Panc1 (cell line): Measurements from ENCODE around the gene FAM83F.

Experiments
- POLR2AphosphoS5 ChIP-seq: IDR thresholded peaks from 2 replicates; pipeline ENCODE4 v1.6.1; 2012; ENCODE audit warnings: mild to moderate bottlenecking, low read depth, low read length, moderate library complexity
- SIN3A ChIP-seq: IDR thresholded peaks from 2 replicates; pipeline ENCODE4 v1.6.1; 2012; ENCODE audit warnings: low read depth, mild to moderate bottlenecking, low read length, moderate library complexity, borderline replicate concordance; ENCODE audit not compliant: insufficient read depth
- TF ChIP-seq, protein P1 (sequence below): fragments of 450-650 bp; IDR thresholded peaks from 2 replicates; pipeline ENCODE4 v1.5.1; 2017; ENCODE audit warnings: mild to moderate bottlenecking
- TF ChIP-seq, protein P2 (sequence below), 2 experiments: IDR thresholded peaks; 2 replicates each; pipeline ENCODE4 v1.6.1; 2011 to 2012; ENCODE audit warnings: low read depth in 2 of 2, control low read depth in 1 of 2, low read length in 1 of 2, mild to moderate bottlenecking in 1 of 2, moderate library complexity in 1 of 2; ENCODE audit not compliant: insufficient read depth in 1 of 2

DNA sequence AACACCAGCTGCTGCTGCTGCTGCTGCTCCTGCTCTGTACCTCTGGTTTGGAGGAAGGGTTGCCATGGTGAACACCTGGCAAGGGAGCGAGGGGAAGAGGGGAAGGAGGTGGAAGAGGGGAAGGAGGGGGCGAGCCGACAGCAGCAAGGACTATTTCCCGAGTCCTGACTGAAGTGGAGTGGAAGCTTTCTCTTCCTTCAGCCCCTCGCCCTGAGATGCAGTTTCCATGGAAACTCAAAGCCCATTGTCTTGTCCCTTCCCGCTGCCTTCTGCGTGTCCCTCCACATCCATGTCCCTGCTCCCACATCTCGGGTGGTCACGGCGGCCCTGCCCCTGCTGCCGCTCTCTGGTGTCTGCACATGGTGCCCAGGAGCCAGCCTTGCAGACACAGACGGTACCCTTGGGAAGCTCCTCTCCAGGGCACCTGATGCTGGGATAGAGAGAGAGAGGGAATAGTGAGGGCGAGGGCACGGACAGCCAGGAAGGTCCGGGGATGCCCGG, 28.6 kb downstream of the FAM83F start:
- TF ChIP-seq, protein P1, sequence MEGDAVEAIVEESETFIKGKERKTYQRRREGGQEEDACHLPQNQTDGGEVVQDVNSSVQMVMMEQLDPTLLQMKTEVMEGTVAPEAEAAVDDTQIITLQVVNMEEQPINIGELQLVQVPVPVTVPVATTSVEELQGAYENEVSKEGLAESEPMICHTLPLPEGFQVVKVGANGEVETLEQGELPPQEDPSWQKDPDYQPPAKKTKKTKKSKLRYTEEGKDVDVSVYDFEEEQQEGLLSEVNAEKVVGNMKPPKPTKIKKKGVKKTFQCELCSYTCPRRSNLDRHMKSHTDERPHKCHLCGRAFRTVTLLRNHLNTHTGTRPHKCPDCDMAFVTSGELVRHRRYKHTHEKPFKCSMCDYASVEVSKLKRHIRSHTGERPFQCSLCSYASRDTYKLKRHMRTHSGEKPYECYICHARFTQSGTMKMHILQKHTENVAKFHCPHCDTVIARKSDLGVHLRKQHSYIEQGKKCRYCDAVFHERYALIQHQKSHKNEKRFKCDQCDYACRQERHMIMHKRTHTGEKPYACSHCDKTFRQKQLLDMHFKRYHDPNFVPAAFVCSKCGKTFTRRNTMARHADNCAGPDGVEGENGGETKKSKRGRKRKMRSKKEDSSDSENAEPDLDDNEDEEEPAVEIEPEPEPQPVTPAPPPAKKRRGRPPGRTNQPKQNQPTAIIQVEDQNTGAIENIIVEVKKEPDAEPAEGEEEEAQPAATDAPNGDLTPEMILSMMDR: no peak
- TF ChIP-seq POLR2AphosphoS5: no peak
- no peak for TF ChIP-seq SIN3A
- TF ChIP-seq, protein P2, sequence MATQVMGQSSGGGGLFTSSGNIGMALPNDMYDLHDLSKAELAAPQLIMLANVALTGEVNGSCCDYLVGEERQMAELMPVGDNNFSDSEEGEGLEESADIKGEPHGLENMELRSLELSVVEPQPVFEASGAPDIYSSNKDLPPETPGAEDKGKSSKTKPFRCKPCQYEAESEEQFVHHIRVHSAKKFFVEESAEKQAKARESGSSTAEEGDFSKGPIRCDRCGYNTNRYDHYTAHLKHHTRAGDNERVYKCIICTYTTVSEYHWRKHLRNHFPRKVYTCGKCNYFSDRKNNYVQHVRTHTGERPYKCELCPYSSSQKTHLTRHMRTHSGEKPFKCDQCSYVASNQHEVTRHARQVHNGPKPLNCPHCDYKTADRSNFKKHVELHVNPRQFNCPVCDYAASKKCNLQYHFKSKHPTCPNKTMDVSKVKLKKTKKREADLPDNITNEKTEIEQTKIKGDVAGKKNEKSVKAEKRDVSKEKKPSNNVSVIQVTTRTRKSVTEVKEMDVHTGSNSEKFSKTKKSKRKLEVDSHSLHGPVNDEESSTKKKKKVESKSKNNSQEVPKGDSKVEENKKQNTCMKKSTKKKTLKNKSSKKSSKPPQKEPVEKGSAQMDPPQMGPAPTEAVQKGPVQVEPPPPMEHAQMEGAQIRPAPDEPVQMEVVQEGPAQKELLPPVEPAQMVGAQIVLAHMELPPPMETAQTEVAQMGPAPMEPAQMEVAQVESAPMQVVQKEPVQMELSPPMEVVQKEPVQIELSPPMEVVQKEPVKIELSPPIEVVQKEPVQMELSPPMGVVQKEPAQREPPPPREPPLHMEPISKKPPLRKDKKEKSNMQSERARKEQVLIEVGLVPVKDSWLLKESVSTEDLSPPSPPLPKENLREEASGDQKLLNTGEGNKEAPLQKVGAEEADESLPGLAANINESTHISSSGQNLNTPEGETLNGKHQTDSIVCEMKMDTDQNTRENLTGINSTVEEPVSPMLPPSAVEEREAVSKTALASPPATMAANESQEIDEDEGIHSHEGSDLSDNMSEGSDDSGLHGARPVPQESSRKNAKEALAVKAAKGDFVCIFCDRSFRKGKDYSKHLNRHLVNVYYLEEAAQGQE (IDR thresholded peaks at IDR 0.05; ENCODE audit: insufficient read depth in 1 of 2, low read depth in 2 of 2, low read length in 1 of 2): no peak
